Measurements from ENCODE around the gene DPF3. TPM values are rescaled to one million over a fixed set of nuclear protein-coding genes. Genes with fewer than 3 reads are reported as not detected.

The DPF3 gene
- polyA plus RNA-seq, 2 of the 4 experiments (the other 2 are of a cell fraction) = 0.05 to 0.09 TPM

- ChIA-PET CTCF (no interaction called here), POLR2A (no interaction called here)
- H3K4me2 ChIP-seq = no peak overlapping the region
Measured at GRCh38 chr14:72616811-72617210, 277.1 kb downstream of the DPF3 start.

GRCh38 chr14:72616294-72616693, 277.6 kb downstream of the DPF3 start:
- CTCF ChIA-PET = no interaction called here
- 79% methylated on average over 4 of the region's 4 CpGs for WGBS (ENCODE audit: missing lambda C conversion rate)
- ATAC-seq (no peak), FAIRE-seq (no peak), DNase-seq (ENCODE audit: low read depth in 1 of 2, low spot score in 1 of 2) (no peak)
- H3K27ac ChIP-seq = no peak overlapping the region
- no peak overlapping the region for H3K4me3 ChIP-seq
- TF ChIP-seq CHD4 (IDR thresholded peaks at IDR 0.05; ENCODE audit: borderline replicate concordance) (no peak), PHF8 (IDR thresholded peaks at IDR 0.05; ENCODE audit: borderline replicate concordance, low read depth) (no peak), MAZ (IDR thresholded peaks at IDR 0.05; ENCODE audit: borderline replicate concordance, low read depth, low read length) (no peak), RAD21 (conservative IDR thresholded peaks at IDR 0.05 in 1 of 2, IDR thresholded peaks at IDR 0.05 in 1 of 2) (no peak), FOXS1 (CRISPR knock-in tag; IDR thresholded peaks at IDR 0.05) (no peak), BCL3 (IDR thresholded peaks at IDR 0.05) (no peak), FOSL2 (IDR thresholded peaks at IDR 0.05) (no peak), FOSL2 (CRISPR knock-in tag; IDR thresholded peaks at IDR 0.05) (no peak), TP53 (CRISPR knock-in tag; IDR thresholded peaks at IDR 0.05) (no peak), RFX5 (IDR thresholded peaks at IDR 0.05) (no peak), HDAC2 (IDR thresholded peaks at IDR 0.05) (no peak)
- H3K4me1 ChIP-seq = no peaks in the 10 kb centered on the region
- no peak overlapping the region for H3K4me2 ChIP-seq
- POLR2A ChIA-PET = no interaction called here
- no peaks in the 10 kb centered on the region for H3K9me3 ChIP-seq

More at GRCh38 chr14:72616811-72617210, 277.1 kb downstream of the DPF3 start:
- Histone ChIP-seq H3K27ac (no peak overlapping the region), H3K4me1 (no peaks in the 10 kb centered on the region), H3K4me3 (no peak overlapping the region), H3K9me3 (no peaks in the 10 kb centered on the region)
- FAIRE-seq = no peak
- ATAC-seq = no peak
- DNase-seq (ENCODE audit: low read depth in 1 of 2, low spot score in 1 of 2) = no peak
- TF ChIP-seq KDM5A (IDR thresholded peaks at IDR 0.05) (no peak), ATOH8 (CRISPR knock-in tag; IDR thresholded peaks at IDR 0.05; ENCODE audit: low read depth) (no peak), BCL3 (IDR thresholded peaks at IDR 0.05) (no peak), TFCP2L1 (CRISPR knock-in tag; IDR thresholded peaks at IDR 0.05) (no peak), RCOR1 (IDR thresholded peaks at IDR 0.05; ENCODE audit: low read depth, low read length) (no peak), PHF8 (IDR thresholded peaks at IDR 0.05; ENCODE audit: borderline replicate concordance, low read depth) (no peak)
- 43% methylated on average over 7 of the region's 7 CpGs for WGBS (ENCODE audit: missing lambda C conversion rate)

GRCh38 chr14:72615451-72616121, 278.3 kb downstream of the DPF3 start:
- CTCF ChIA-PET = no interaction called here
- Histone ChIP-seq H3K9me3 (no peaks in the 10 kb centered on the region), H3K4me3 (no peak overlapping the region), H3K4me2 (no peak overlapping the region), H3K4me1 (no peaks in the 10 kb centered on the region), H3K27ac (peak overlapping the region in 1 of 2 experiments; percentile 20; a peak in 1 of 6 replicates)
- FAIRE-seq (no peak), DNase-seq (ENCODE audit: low read depth in 1 of 2, low spot score in 1 of 2) (no peak), ATAC-seq (no peak)
- 71% methylated on average over 8 of the region's 9 CpGs for WGBS (ENCODE audit: missing lambda C conversion rate)
- POLR2A ChIA-PET = no interaction called here
- TF ChIP-seq ZC3H11A (IDR thresholded peaks at IDR 0.05) (no peak), GATA3 (IDR thresholded peaks at IDR 0.05; ENCODE audit: borderline replicate concordance) (no peak), ATOH8 (CRISPR knock-in tag; IDR thresholded peaks at IDR 0.05; ENCODE audit: low read depth) (no peak), CHD2 (IDR thresholded peaks at IDR 0.05; ENCODE audit: low read length, partially characterized antibody) (no peak), CEBPB (IDR thresholded peaks at IDR 0.05) (no peak), CBX8 (IDR thresholded peaks at IDR 0.05) (no peak), ZSCAN20 (CRISPR knock-in tag; IDR thresholded peaks at IDR 0.05) (no peak), MAX (IDR thresholded peaks at IDR 0.05) (no peak), JUN (IDR thresholded peaks at IDR 0.05) (no peak), BHLHE40 (IDR thresholded peaks at IDR 0.05; ENCODE audit: low read depth, low read length) (no peak)

Measured in A549 (cell line).